OCI-LY3 (cell line): Measurements from ENCODE around the gene ELL2.

Source experiments
- CTCF ChIP-seq: fragments of 200-600, 300-600 bp; sonication (generic); IDR thresholded peaks from 2 replicates; pipeline ENCODE4 v1.5.1; 2014; ENCODE audit warnings: antibody characterized with exemption, low read length, low read depth
- EZH2phosphoT487 ChIP-seq: fragments of 200-600 bp; shearing (Covaris generic); IDR thresholded peaks from 2 replicates; pipeline ENCODE4 v1.6.1; 2018; ENCODE audit warnings: antibody characterized with exemption, mixed run types, low read depth

- TF ChIP-seq CTCF = no peak
- TF ChIP-seq EZH2phosphoT487 = no peak
Measured at GRCh38 chr5:95959051-95959887, 2.4 kb downstream of the ELL2 start.
